Activated CD4-positive, alpha-beta memory T cell treated with anti-CD3 and anti-CD28 coated beads for 36 hours (primary cell): ENCODE data around the gene NCOR1. TPM values are rescaled to one million over a fixed set of nuclear protein-coding genes. Genes with fewer than 3 reads are reported as not detected.

Experiments used
- CTCF ChIA-PET: fragments of 350-600 bp; sonication (Branson Sonifier 250); formaldehyde crosslinking; loops from one replicate; lab custom pipeline; 2021; ENCODE audit warnings: antibody characterized with exemption, inconsistent platforms; lab: Charles Lee
- POLR2A ChIA-PET: fragments of 350-600 bp; sonication (Branson Sonifier 250); formaldehyde crosslinking; loops from one replicate; lab custom pipeline; 2021; ENCODE audit warnings: antibody characterized with exemption; lab: Charles Lee
- DNase-seq: peaks from one replicate; pipeline ENCODE4 v3.0.0-alpha.2; 2020
- H3K27ac Mint-ChIP-seq: one replicate; pipeline ENCODE4 v1.8.0; 2021; ENCODE audit warnings: mixed read lengths
- H3K27me3 Mint-ChIP-seq: one replicate; pipeline ENCODE4 v1.8.0; 2021; ENCODE audit warnings: mixed read lengths
- H3K36me3 Mint-ChIP-seq: one replicate; pipeline ENCODE4 v1.8.0; 2021; ENCODE audit warnings: mixed read lengths
- H3K4me1 Mint-ChIP-seq: one replicate; pipeline ENCODE4 v1.8.0; 2021; ENCODE audit warnings: low read depth, mixed read lengths
- H3K4me3 Mint-ChIP-seq: one replicate; pipeline ENCODE4 v1.8.0; 2021; ENCODE audit warnings: mild to moderate bottlenecking, mixed read lengths
- H3K9me3 Mint-ChIP-seq: one replicate; pipeline ENCODE4 v1.8.0; 2021; ENCODE audit warnings: mixed read lengths
- intact Hi-C: fragments of 100-400 bp; cut with micrococcal nuclease; formaldehyde crosslinking; loops from one replicate; pipeline ENCODE4 v1.15.1; 2023
- total RNA-seq, 2 experiments: library from RNA; stranded (reverse); gene quantifications; one replicate each; pipeline ENCODE4 v1.2.3, GENCODE V29; 2021

The NCOR1 gene
- total RNA-seq, 2 experiments from 2014 or later = 104 to 112 TPM

DNA sequence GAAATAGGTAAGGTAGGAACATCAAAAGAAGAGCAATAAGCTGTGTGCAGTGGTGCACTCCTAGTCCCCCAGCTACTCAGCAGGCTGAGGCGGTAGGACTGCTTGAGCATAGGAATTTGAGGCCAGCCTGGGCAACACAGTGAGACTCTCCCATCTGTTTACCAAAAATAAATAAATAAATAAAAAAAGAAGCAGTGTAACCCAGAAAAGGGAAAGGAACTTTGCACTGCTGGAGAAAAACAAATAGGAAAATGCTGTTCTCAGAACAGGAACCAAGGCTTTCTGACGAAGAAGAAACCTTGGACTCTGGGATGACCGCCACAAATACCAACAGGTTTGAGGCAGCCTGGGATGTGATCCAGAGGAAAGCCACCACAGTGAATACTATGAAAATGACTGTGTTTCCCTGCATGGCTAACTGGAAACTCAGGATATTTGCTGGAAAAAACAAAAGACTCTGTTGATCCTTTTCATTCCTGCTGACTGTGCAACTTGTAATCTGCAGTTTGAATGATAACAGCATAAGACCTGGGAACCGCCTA is 174.6 kb downstream of the NCOR1 start:
- Mint-ChIP-seq H3K27ac (no peak overlapping the region), H3K36me3 (peaks cover 48% of the 10 kb centered on the region), H3K27me3 (no peaks in the 10 kb centered on the region), H3K4me3 (no peak overlapping the region), H3K4me1 (peaks cover 18% of the 10 kb centered on the region), H3K9me3 (no peaks in the 10 kb centered on the region)
- CTCF ChIA-PET = no interaction called here
- no peak for DNase-seq
- intact Hi-C loops = no loop called here
- POLR2A ChIA-PET = no interaction called here

- ChIA-PET CTCF (no interaction called here), POLR2A (interaction anchor here (1.3 to 1.6 kb wide), 2 partner anchors 8 to 9 kb away, joined by 4 read pairs; no protein-coding TSS in a partner anchor)
- Mint-ChIP-seq H3K4me3 (no peak overlapping the region), H3K27ac (peak overlapping the region; percentile 56), H3K36me3 (peaks cover 49% of the 10 kb centered on the region), H3K9me3 (no peaks in the 10 kb centered on the region), H3K4me1 (peaks cover 21% of the 10 kb centered on the region), H3K27me3 (no peaks in the 10 kb centered on the region)
- intact Hi-C loops = no loop called here
- no peak for DNase-seq
These were observed 177.7 kb downstream of the NCOR1 start for GRCh38 chr17:16037636-16038035.

- CTCF ChIA-PET = interaction anchor here (1.1 kb wide), 1 partner anchor 25 kb away, joined by 3 read pairs; no protein-coding TSS in a partner anchor
- Mint-ChIP-seq H3K36me3 (peaks cover 54% of the 10 kb centered on the region), H3K27me3 (no peaks in the 10 kb centered on the region), H3K4me3 (no peak overlapping the region), H3K9me3 (no peaks in the 10 kb centered on the region), H3K4me1 (peaks cover 21% of the 10 kb centered on the region), H3K27ac (peak overlapping the region; percentile 10)
- no peak for DNase-seq
- POLR2A ChIA-PET = interaction anchor here (1.0 kb wide), 1 partner anchor 8 kb away, joined by 3 read pairs; no protein-coding TSS in a partner anchor
- intact Hi-C loops = no loop called here
These were observed 179.1 kb downstream of the NCOR1 start for GRCh38 chr17:16036261-16036660.

DNA sequence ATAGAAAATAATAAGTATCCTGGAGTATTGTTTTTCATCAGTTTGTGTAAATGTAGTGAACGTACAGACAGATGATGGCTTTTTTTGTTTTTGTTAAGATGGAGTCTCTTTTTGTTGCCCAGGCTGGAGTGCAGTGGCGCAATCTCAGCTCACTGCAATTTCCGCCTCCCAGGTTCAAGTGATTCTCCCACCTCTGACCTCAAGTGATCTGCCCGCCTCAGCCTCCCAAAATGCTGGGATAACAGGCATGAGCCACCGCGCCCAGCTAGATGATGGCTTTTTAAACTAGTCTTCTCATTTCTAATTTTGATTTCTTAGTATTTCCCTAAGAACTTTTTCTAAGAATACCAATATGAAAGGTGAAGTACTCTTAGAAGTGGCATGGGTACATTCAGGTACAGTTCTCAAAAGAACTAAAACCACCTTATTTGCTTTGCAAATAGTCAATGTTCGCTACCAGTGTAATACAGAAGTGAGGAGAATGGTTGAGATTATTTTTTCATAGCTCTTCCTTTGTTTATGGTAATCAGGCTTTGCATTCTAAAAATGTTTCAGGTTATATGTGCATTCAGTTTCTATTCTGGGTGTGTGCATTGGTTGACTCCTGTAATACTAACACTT is 181.5 kb downstream of the NCOR1 start:
- Mint-ChIP-seq H3K4me1 (peaks cover 37% of the 10 kb centered on the region), H3K9me3 (no peaks in the 10 kb centered on the region), H3K27me3 (no peaks in the 10 kb centered on the region), H3K27ac (no peak overlapping the region), H3K4me3 (no peak overlapping the region), H3K36me3 (peaks cover 54% of the 10 kb centered on the region)
- intact Hi-C loops = no loop called here
- CTCF ChIA-PET = interaction anchor here (0.9 kb wide), 1 partner anchor 25 kb away, joined by 3 read pairs; no protein-coding TSS in a partner anchor
- POLR2A ChIA-PET = no interaction called here
- DNase-seq = no peak

DNA sequence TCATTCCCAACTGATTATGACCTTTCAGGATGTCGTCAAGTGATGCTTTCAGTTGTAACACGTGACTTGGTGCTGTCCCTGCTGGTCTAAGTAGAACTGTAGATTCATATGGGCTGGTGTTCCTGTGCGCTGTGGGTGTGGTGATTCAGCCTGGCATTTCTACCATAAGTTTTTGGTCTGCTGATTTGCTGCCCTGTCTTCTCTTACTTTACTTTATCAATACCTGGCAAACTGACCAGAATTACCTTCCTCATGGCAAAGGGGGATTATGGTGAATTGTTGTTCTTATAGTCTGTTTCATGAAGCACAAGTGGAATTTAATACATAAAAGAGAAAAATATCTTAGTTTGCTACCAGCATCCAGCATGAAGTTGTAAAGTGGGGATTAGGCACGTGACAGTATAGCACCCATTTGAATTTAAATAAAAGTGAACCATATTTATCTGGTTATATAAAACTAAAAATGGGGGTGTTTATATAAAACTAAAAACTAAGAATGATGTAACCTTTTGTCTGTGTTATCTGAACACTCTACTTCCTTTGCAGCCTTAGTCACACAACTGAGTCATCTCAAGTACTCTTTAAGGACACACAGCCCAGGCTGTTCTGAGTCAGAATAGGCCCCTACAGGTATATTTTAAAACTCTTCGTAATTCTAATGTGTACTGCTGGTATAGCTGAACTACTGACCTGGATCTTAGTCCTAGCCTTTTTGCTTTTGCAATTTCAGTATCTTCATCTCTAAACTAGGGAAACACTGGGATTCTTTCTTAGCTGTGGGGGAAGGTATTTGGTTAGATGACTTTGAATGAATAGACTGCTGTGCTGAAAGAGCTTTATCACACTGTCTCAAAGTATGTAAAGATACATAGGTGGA is 187.4 kb downstream of the NCOR1 start:
- H3K9me3 Mint-ChIP-seq = no peaks in the 10 kb centered on the region
- H3K4me3 Mint-ChIP-seq = peak overlapping the region; percentile 64
- H3K27ac Mint-ChIP-seq = peak overlapping the region; percentile 97
- DNase-seq = peak; percentile 81
- H3K36me3 Mint-ChIP-seq = peaks cover 56% of the 10 kb centered on the region
- H3K4me1 Mint-ChIP-seq = peaks cover 48% of the 10 kb centered on the region
- ChIA-PET CTCF (interaction anchor here (0.7 to 1.4 kb wide), 3 partner anchors 28 to 325 kb away, joined by 3 to 5 read pairs (median 3); partner anchors contain the start of genes CENPV, TTC19 and ZSWIM7), POLR2A (interaction anchor here (0.6 to 1.6 kb wide), 3 partner anchors 9 to 23 kb away, joined by 3 to 4 read pairs (median 4); no protein-coding TSS in a partner anchor)
- intact Hi-C loops = loop anchor here (1.0 to 10.0 kb wide), 6 partner anchors 27 to 387 kb away; partner anchors contain the start of genes NCOR1, PIGL and TRPV2
- no peaks in the 10 kb centered on the region for H3K27me3 Mint-ChIP-seq

DNA sequence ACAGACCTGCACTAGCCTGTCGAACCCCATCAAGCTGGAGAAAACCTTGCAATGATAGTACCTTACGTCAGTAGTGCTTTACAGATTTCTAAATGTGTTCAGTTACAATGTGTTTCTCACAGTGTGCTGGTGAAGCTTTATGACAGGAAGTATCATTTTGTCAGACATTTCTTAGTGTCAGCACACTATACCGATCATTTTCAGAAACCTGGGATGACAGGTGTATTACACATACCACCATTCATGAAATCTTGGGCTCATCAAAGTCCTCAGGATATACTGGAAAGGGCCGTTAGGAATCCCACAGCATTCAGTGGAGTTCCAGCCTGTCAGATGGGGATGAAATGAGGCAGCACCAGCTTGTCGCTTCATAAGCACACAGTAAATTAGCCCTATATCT is 188.4 kb downstream of the NCOR1 start:
- POLR2A ChIA-PET = interaction anchor here (0.5 to 1.6 kb wide), 3 partner anchors 19 to 301 kb away, joined by 3 to 4 read pairs (median 4); no protein-coding TSS in a partner anchor

DNA sequence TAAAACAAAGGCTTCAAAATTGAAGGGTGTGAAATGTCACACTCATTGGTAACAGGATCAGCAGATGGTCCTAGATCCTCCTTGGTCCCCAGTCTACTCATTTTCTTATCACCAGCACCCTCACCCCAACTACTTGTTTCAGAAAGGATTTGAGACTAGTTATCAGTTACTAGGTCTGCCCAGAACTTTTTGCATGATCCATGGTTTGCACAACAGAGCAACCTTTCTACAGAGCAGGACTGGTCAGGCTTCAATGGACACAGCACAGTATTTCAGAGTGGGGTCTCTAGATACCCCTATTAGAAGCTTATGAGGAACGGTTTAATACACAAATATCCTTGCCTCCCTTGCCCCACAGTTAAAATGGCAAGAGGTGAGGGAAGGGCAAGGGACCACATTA is 190.1 kb downstream of the NCOR1 start:
- intact Hi-C loops = loop anchor here (5.0 to 10.0 kb wide), 3 partner anchors 190 to 390 kb away; partner anchors contain the start of genes NCOR1, PIGL and TRPV2
- peaks cover 56% of the 10 kb centered on the region for H3K36me3 Mint-ChIP-seq

More for the DNA sequence above, 188.4 kb downstream of the NCOR1 start:
- Mint-ChIP-seq H3K9me3 (no peaks in the 10 kb centered on the region), H3K36me3 (peaks cover 51% of the 10 kb centered on the region), H3K4me3 (no peak overlapping the region), H3K27me3 (no peaks in the 10 kb centered on the region), H3K4me1 (peaks cover 53% of the 10 kb centered on the region), H3K27ac (peak overlapping the region; percentile 97)
- intact Hi-C loops = loop anchor here (5.0 to 10.0 kb wide), 3 partner anchors 188 to 388 kb away; partner anchors contain the start of genes NCOR1, PIGL and TRPV2
- no peak for DNase-seq
- CTCF ChIA-PET = interaction anchor here (1.0 to 1.4 kb wide), 2 partner anchors 27 to 29 kb away, joined by 3 to 5 read pairs; partner anchors contain the start of genes TTC19 and ZSWIM7

DNA sequence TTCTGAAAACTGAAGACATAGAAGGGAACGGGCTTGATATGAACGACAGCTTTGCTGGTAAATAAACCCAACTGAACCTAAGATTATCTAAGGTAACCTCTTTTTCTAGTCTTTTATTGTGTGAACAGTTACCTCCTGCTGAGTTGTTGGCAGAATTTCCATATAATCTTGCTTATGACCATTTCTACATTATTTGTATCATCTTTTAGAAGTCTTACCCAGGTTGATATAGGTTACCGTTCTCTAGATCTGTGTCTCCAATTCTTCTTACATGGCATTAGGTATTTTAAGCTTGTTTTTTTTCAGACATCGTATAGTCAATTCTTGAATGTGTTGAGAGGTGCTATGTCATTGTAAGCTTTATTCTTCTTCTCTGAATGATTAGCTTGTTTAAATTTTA is 191.5 kb downstream of the NCOR1 start:
- Mint-ChIP-seq H3K27ac (peak overlapping the region; percentile 57), H3K36me3 (peaks cover 52% of the 10 kb centered on the region), H3K9me3 (no peaks in the 10 kb centered on the region), H3K4me1 (peaks cover 46% of the 10 kb centered on the region), H3K4me3 (no peak overlapping the region), H3K27me3 (no peaks in the 10 kb centered on the region)
- POLR2A ChIA-PET = interaction anchor here (0.5 kb wide), 1 partner anchor 395 kb away, joined by 4 read pairs; no protein-coding TSS in a partner anchor
- intact Hi-C loops = loop anchor here (10.0 kb wide), 2 partner anchors 191 to 391 kb away; partner anchors contain the start of genes NCOR1, PIGL and TRPV2
- DNase-seq = no peak
- CTCF ChIA-PET = interaction anchor here (0.6 to 1.1 kb wide), 2 partner anchors 25 to 93 kb away, joined by 4 to 6 read pairs; partner anchors contain the start of gene ZSWIM7

More for the DNA sequence above, 190.1 kb downstream of the NCOR1 start:
- ChIA-PET CTCF (no interaction called here), POLR2A (no interaction called here)
- DNase-seq = no peak
- Mint-ChIP-seq H3K4me1 (peaks cover 54% of the 10 kb centered on the region), H3K9me3 (no peaks in the 10 kb centered on the region), H3K4me3 (no peak overlapping the region), H3K27me3 (no peaks in the 10 kb centered on the region), H3K27ac (peak overlapping the region; percentile 39)

GRCh38 chr17:16019347-16019746 is 196.0 kb downstream of the NCOR1 start:
- DNase-seq = no peak
- ChIA-PET POLR2A (no interaction called here), CTCF (no interaction called here)
- no peak overlapping the region for H3K4me3 Mint-ChIP-seq
- H3K36me3 Mint-ChIP-seq = peaks cover 34% of the 10 kb centered on the region
- intact Hi-C loops = no loop called here
- H3K9me3 Mint-ChIP-seq = no peaks in the 10 kb centered on the region
- H3K4me1 Mint-ChIP-seq = peaks cover 16% of the 10 kb centered on the region
- no peaks in the 10 kb centered on the region for H3K27me3 Mint-ChIP-seq
- H3K27ac Mint-ChIP-seq = no peak overlapping the region

- H3K27ac Mint-ChIP-seq = no peak overlapping the region
- no peak for DNase-seq
- no peaks in the 10 kb centered on the region for H3K9me3 Mint-ChIP-seq
- intact Hi-C loops = no loop called here
- H3K4me3 Mint-ChIP-seq = no peak overlapping the region
- CTCF ChIA-PET = interaction anchor here (0.9 kb wide), 1 partner anchor 12 kb away, joined by 3 read pairs; no protein-coding TSS in a partner anchor
- POLR2A ChIA-PET = no interaction called here
- H3K4me1 Mint-ChIP-seq = peaks cover 5% of the 10 kb centered on the region
- H3K27me3 Mint-ChIP-seq = no peaks in the 10 kb centered on the region
- peaks cover 27% of the 10 kb centered on the region for H3K36me3 Mint-ChIP-seq
These were observed 201.4 kb downstream of the NCOR1 start for GRCh38 chr17:16013943-16014407.

- POLR2A ChIA-PET = interaction anchor here (0.9 to 1.3 kb wide), 3 partner anchors 8 to 48 kb away, joined by 3 to 4 read pairs (median 4); partner anchors contain the start of genes TTC19 and ZSWIM7
- Mint-ChIP-seq H3K36me3 (peaks cover 66% of the 10 kb centered on the region), H3K9me3 (no peaks in the 10 kb centered on the region), H3K27ac (no peak overlapping the region), H3K4me3 (no peak overlapping the region), H3K4me1 (peaks cover 22% of the 10 kb centered on the region), H3K27me3 (no peaks in the 10 kb centered on the region)
- intact Hi-C loops = no loop called here
- DNase-seq = peak; percentile 27
- CTCF ChIA-PET = no interaction called here
These were observed 207.9 kb downstream of the NCOR1 start for GRCh38 chr17:16007439-16007838.
